HepG2 (cell line): ENCODE results near the gene PPIL6. TPM values are rescaled to one million over a fixed set of nuclear protein-coding genes. Genes with fewer than 3 reads are reported as not detected.

ENCODE experiments used
- ARNT2 ChIP-seq: sonication (generic); formaldehyde crosslinking; IDR thresholded peaks from 2 replicates; pipeline ENCODE4 v1.8.0; 2022; ENCODE audit warnings: mild to moderate bottlenecking, low read depth, missing genetic modification reagents, moderate library complexity
- BORCS8-MEF2B ChIP-seq: sonication (generic); formaldehyde crosslinking; IDR thresholded peaks from 2 replicates; pipeline ENCODE4 v1.8.0; 2022; ENCODE audit warnings: mild to moderate bottlenecking, missing genetic modification reagents
- CERS6 ChIP-seq: sonication (generic); formaldehyde crosslinking; IDR thresholded peaks from 2 replicates; pipeline ENCODE4 v1.5.0; 2020; ENCODE audit warnings: missing genetic modification reagents
- GPBP1L1 ChIP-seq: sonication (generic); formaldehyde crosslinking; IDR thresholded peaks from 2 replicates; pipeline ENCODE4 v1.5.0; 2020; ENCODE audit warnings: mild to moderate bottlenecking, missing genetic modification reagents
- HNF4A ChIP-seq: sonication (generic); formaldehyde crosslinking; IDR thresholded peaks from 2 replicates; pipeline ENCODE4 v1.4.0; 2020; ENCODE audit warnings: missing genetic modification reagents
- KAT8 ChIP-seq: IDR thresholded peaks from 2 replicates; pipeline ENCODE4 v1.6.1; 2016; ENCODE audit warnings: missing genetic modification reagents, missing compliant biosample characterization
- MAF1 ChIP-seq: sonication (generic); formaldehyde crosslinking; IDR thresholded peaks from 2 replicates; pipeline ENCODE4 v1.5.0; 2020; ENCODE audit warnings: missing genetic modification reagents, borderline replicate concordance
- MTF1 ChIP-seq: sonication (generic); formaldehyde crosslinking; IDR thresholded peaks from 2 replicates; pipeline ENCODE4 v1.5.0; 2020; ENCODE audit warnings: missing genetic modification reagents
- MXD1 ChIP-seq: sonication (generic); formaldehyde crosslinking; IDR thresholded peaks from 2 replicates; pipeline ENCODE4 v1.4.0; 2020; ENCODE audit warnings: mild to moderate bottlenecking, missing genetic modification reagents
- MYC ChIP-seq: sonication (generic); formaldehyde crosslinking; IDR thresholded peaks from 2 replicates; pipeline ENCODE4 v1.9.0; 2021; ENCODE audit warnings: missing genetic modification reagents, borderline replicate concordance
- NFE2L1 ChIP-seq: sonication (generic); formaldehyde crosslinking; IDR thresholded peaks from 2 replicates; pipeline ENCODE4 v1.4.0; 2020; ENCODE audit warnings: missing genetic modification reagents, mild to moderate bottlenecking, borderline replicate concordance
- NR2C2 ChIP-seq: sonication (generic); formaldehyde crosslinking; IDR thresholded peaks from 2 replicates; pipeline ENCODE4 v1.4.0; 2020; ENCODE audit warnings: missing genetic modification reagents, mild to moderate bottlenecking, moderate library complexity, borderline replicate concordance
- SIX1 ChIP-seq: sonication (generic); formaldehyde crosslinking; IDR thresholded peaks from 2 replicates; pipeline ENCODE4 v1.4.0; 2020; ENCODE audit warnings: missing genetic modification reagents, borderline replicate concordance
- SPEN ChIP-seq: sonication (generic); formaldehyde crosslinking; IDR thresholded peaks from 2 replicates; pipeline ENCODE4 v1.5.1; 2020; ENCODE audit warnings: low read depth, mild to moderate bottlenecking, missing genetic modification reagents
- TMF1 ChIP-seq: sonication (generic); formaldehyde crosslinking; IDR thresholded peaks from 2 replicates; pipeline ENCODE4 v1.8.1; 2022; ENCODE audit warnings: low read depth, missing genetic modification reagents
- ZNF230 ChIP-seq: sonication (generic); formaldehyde crosslinking; IDR thresholded peaks from 2 replicates; pipeline ENCODE4 v1.4.0; 2020; ENCODE audit warnings: mild to moderate bottlenecking, missing genetic modification reagents
- ZNF276 ChIP-seq: sonication (generic); formaldehyde crosslinking; IDR thresholded peaks from 2 replicates; pipeline ENCODE4 v1.4.0; 2020; ENCODE audit warnings: mild to moderate bottlenecking, low read depth, missing genetic modification reagents
- ZNF34 ChIP-seq: sonication (generic); formaldehyde crosslinking; IDR thresholded peaks from 2 replicates; pipeline ENCODE4 v1.4.0; 2020; ENCODE audit warnings: mild to moderate bottlenecking, missing genetic modification reagents, borderline replicate concordance
- ZNF557 ChIP-seq: sonication (generic); formaldehyde crosslinking; IDR thresholded peaks from 2 replicates; pipeline ENCODE4 v1.4.0; 2020; ENCODE audit warnings: missing genetic modification reagents
- ZNF616 ChIP-seq: sonication (generic); formaldehyde crosslinking; IDR thresholded peaks from 2 replicates; pipeline ENCODE4 v1.5.0; 2020; ENCODE audit warnings: low read depth, mild to moderate bottlenecking, missing genetic modification reagents
- ZNF672 ChIP-seq: sonication (generic); formaldehyde crosslinking; IDR thresholded peaks from 2 replicates; pipeline ENCODE4 v1.8.1; 2022; ENCODE audit warnings: missing genetic modification reagents
- ZNF761 ChIP-seq: sonication (generic); formaldehyde crosslinking; conservative IDR thresholded peaks from 2 replicates; pipeline ENCODE4 v1.4.0; 2020; ENCODE audit warnings: mild to moderate bottlenecking, missing genetic modification reagents
- ZNF770 ChIP-seq: sonication (generic); formaldehyde crosslinking; IDR thresholded peaks from 2 replicates; pipeline ENCODE4 v1.5.0; 2020; ENCODE audit warnings: mild to moderate bottlenecking, missing genetic modification reagents
- ZNF777 ChIP-seq: sonication (generic); formaldehyde crosslinking; IDR thresholded peaks from 2 replicates; pipeline ENCODE4 v1.4.0; 2020; ENCODE audit warnings: missing genetic modification reagents
- ZNF891 ChIP-seq: sonication (generic); formaldehyde crosslinking; IDR thresholded peaks from 2 replicates; pipeline ENCODE4 v1.5.0; 2020; ENCODE audit warnings: mild to moderate bottlenecking, missing genetic modification reagents
- polyA plus RNA-seq, 8 experiments: library from polyadenylated mRNA; depleted of rRNA in 3 of 8; stranded (reverse) in 7 of 8; unstranded in 1 of 8; fragments of >200 nt; fragmentation: Illumina TruSeq in 4 of 8; extraction: Trizol in 4 of 8; gene quantifications; 2 replicates each; pipeline versions ENCODE4 v1.2.1 to v1.2.3, GENCODE V29; 2011 to 2016; ENCODE audit warnings: low read depth in 4 of 8, missing spikeins in 1 of 8, mixed read lengths in 1 of 8; ENCODE audit not compliant: insufficient read depth in 1 of 8
- total RNA-seq, 5 experiments: library from RNA; depleted of rRNA; stranded (reverse); fragments of >200 nt; fragmentation: Illumina TruSeq; extraction: Trizol; gene quantifications; 2 replicates each; pipeline ENCODE4 v1.2.3, GENCODE V29; 2016; ENCODE audit warnings: low read depth in 1 of 5

The PPIL6 gene
- total and polyA plus RNA-seq, 2 of the 13 experiments (the other 11 are each of a cell fraction or from before 2014, with no cell fraction given): 0.22 to 0.46 TPM

- TF ChIP-seq TMF1 (no peak; the same call in 1 of the 2 replicates), ZNF672 (CRISPR knock-in tag) (no peak), GPBP1L1 (CRISPR knock-in tag) (no peak), ZNF616 (CRISPR knock-in tag) (no peak), HNF4A (CRISPR knock-in tag) (no peak), MYC (peak; percentile 34; the same call in 1 of the 2 replicates), MTF1 (CRISPR knock-in tag) (no peak), BORCS8-MEF2B (CRISPR knock-in tag) (peak; percentile 27; the same call in 1 of the 2 replicates), SIX1 (CRISPR knock-in tag) (no peak), CERS6 (no peak), ARNT2 (peak; percentile 15), KAT8 (CRISPR knock-in tag) (no peak), ZNF276 (CRISPR knock-in tag) (no peak), NR2C2 (CRISPR knock-in tag) (no peak), ZNF770 (CRISPR knock-in tag) (no peak), ZNF777 (CRISPR knock-in tag) (no peak), ZNF230 (CRISPR knock-in tag) (peak; percentile 84; the same call in 1 of the 2 replicates), ZNF34 (CRISPR knock-in tag) (no peak), SPEN (CRISPR knock-in tag) (no peak), ZNF557 (no peak), MXD1 (CRISPR knock-in tag) (no peak), ZNF761 (CRISPR knock-in tag) (no peak), ZNF891 (CRISPR knock-in tag) (no peak), NFE2L1 (CRISPR knock-in tag) (no peak), MAF1 (CRISPR knock-in tag) (no peak)
Observed at GRCh38 chr6:109441069-109441816, 815 bp upstream of the PPIL6 start (continued).
